Naive thymus-derived CD4-positive, alpha-beta T cell (primary cell): ENCODE measurements around the gene VIL1. TPM values are rescaled to one million over a fixed set of nuclear protein-coding genes. Genes with fewer than 3 reads are reported as not detected.

Experiments
- ATAC-seq: fragments of 150-1000 bp; cut with Tn5 transposase; 2 replicates; pipeline ENCODE4 v1.10.0; 2021; ENCODE audit warnings: mild to moderate bottlenecking, moderate library complexity
- CTCF ChIA-PET: fragments of 350-600 bp; sonication (Branson Sonifier 250); formaldehyde crosslinking; loops from one replicate; lab custom pipeline; 2021; ENCODE audit warnings: antibody characterized with exemption; lab: Charles Lee
- POLR2A ChIA-PET: fragments of 350-600 bp; sonication (Branson Sonifier 250); formaldehyde crosslinking; loops from one replicate; lab custom pipeline; 2021; ENCODE audit warnings: antibody characterized with exemption, inconsistent platforms; lab: Charles Lee
- DNase-seq, 9 donors: peaks; one replicate each; pipeline versions ENCODE4 v3.0.0 to v3.0.0-alpha.2; 2020 to 2022; ENCODE audit warnings: mixed read lengths in 1 of 9
- H3K27ac ChIP-seq: one replicate; pipeline ENCODE4 v1.7.0; 2013; ENCODE audit warnings: mild to moderate bottlenecking, low read depth, low read length, moderate library complexity
- H3K27me3 ChIP-seq, 2 donors: one replicate each; pipeline ENCODE4 v1.7.0; 2013; ENCODE audit warnings: low read length in 2 of 2, mild to moderate bottlenecking in 2 of 2, moderate library complexity in 2 of 2; ENCODE audit not compliant: control insufficient read depth in 2 of 2, insufficient read depth in 2 of 2
- H3K36me3 ChIP-seq, 3 experiments: 1 replicate in 2 of 3; 2 replicates in 1 of 3; pipeline ENCODE4 v1.7.0; 2013; ENCODE audit warnings: low read length in 3 of 3, mild to moderate bottlenecking in 3 of 3, moderate library complexity in 1 of 3; ENCODE audit not compliant: insufficient read depth in 3 of 3, control insufficient read depth in 2 of 3
- H3K4me1 ChIP-seq, 2 donors: one replicate each; pipeline ENCODE4 v1.7.0; 2013; ENCODE audit warnings: low read length in 2 of 2, mild to moderate bottlenecking in 2 of 2, moderate library complexity in 1 of 2; ENCODE audit not compliant: control insufficient read depth in 2 of 2, insufficient read depth in 2 of 2
- H3K4me3 ChIP-seq: 2 replicates; pipeline ENCODE4 v1.7.0; 2013; ENCODE audit warnings: mild to moderate bottlenecking, low read length
- H3K9me3 ChIP-seq, 3 experiments: 1 replicate in 2 of 3; 2 replicates in 1 of 3; pipeline ENCODE4 v1.7.0; 2013; ENCODE audit warnings: low read length in 3 of 3; ENCODE audit not compliant: control insufficient read depth in 2 of 3
- H3K27ac Mint-ChIP-seq, 9 donors: one replicate each; pipeline ENCODE4 v1.8.0; 2020 to 2022; ENCODE audit warnings: mixed read lengths in 9 of 9, mild to moderate bottlenecking in 8 of 9, moderate library complexity in 5 of 9, inconsistent platforms in 2 of 9
- H3K27me3 Mint-ChIP-seq, 5 donors: one replicate each; pipeline ENCODE4 v1.8.0; 2021 to 2022; ENCODE audit warnings: mixed read lengths in 5 of 5, mild to moderate bottlenecking in 1 of 5
- H3K36me3 Mint-ChIP-seq, 5 donors: one replicate each; pipeline ENCODE4 v1.8.0; 2020 to 2022; ENCODE audit warnings: mixed read lengths in 5 of 5, mild to moderate bottlenecking in 3 of 5, inconsistent platforms in 1 of 5
- H3K4me1 Mint-ChIP-seq, 7 donors: one replicate each; pipeline ENCODE4 v1.8.0; 2020 to 2022; ENCODE audit warnings: mixed read lengths in 7 of 7, mild to moderate bottlenecking in 3 of 7, inconsistent platforms in 1 of 7
- H3K4me3 Mint-ChIP-seq, 10 donors: one replicate each; pipeline ENCODE4 v1.8.0; 2020 to 2022; ENCODE audit warnings: mild to moderate bottlenecking in 10 of 10, mixed read lengths in 10 of 10, moderate library complexity in 6 of 10, inconsistent platforms in 2 of 10
- H3K9me3 Mint-ChIP-seq, 11 donors: one replicate each; pipeline ENCODE4 v1.8.0; 2020 to 2022; ENCODE audit warnings: mixed read lengths in 11 of 11, mild to moderate bottlenecking in 4 of 11, inconsistent platforms in 1 of 11, moderate library complexity in 1 of 11
- intact Hi-C, 2 donors: fragments of 100-400 bp; cut with micrococcal nuclease; formaldehyde crosslinking; loops; one replicate each; pipeline ENCODE4 v1.15.1; 2023
- polyA plus RNA-seq, 2 donors: library from polyadenylated mRNA; unstranded; fragments of 300-500 nt; fragmentation: Illumina TruSeq; gene quantifications; one replicate each; pipeline ENCODE4 v1.2.3, GENCODE V29; 2021
- total RNA-seq, 6 experiments: library from RNA in 5 of 6; stranded (reverse) in 5 of 6; gene quantifications; 1 replicate in 5 of 6; 2 replicates in 1 of 6; pipeline ENCODE4 v1.2.3 and lab custom pipeline; 2021 to 2026

VIL1 gene
- total RNA-seq: under 1 TPM in 3 of 5 experiments, not detected in 2; 0.12 to 0.69 (median 0.22) TPM
- under 1 TPM; 0.10 to 0.15 TPM for polyA plus RNA-seq
- total RNA-seq (lab: John Stamatoyannopoulos, UW): not detected

- ChIA-PET CTCF (no interaction called here), POLR2A (no interaction called here)
- Histone ChIP-seq H3K4me1 (no peaks in the 10 kb centered on the region), H3K4me3 (no peak within 1 kb of the TSS), H3K27me3 (no peaks in the 10 kb centered on the region), H3K36me3 (no peaks in the 10 kb centered on the region), H3K27ac (no peak within 1 kb of the TSS), H3K9me3 (no peaks in the 10 kb centered on the region)
- no peak for ATAC-seq
- H3K27ac Mint-ChIP-seq: peak within 1 kb of the TSS in 1 of 9 donors; percentile 45
- H3K9me3 Mint-ChIP-seq: peaks cover 0 to 2% (median 0%) of the 10 kb centered on the region in 11 donors
- peaks cover 0 to 2% (median 0%) of the 10 kb centered on the region in 7 donors for H3K4me1 Mint-ChIP-seq
- H3K27me3 Mint-ChIP-seq: no peaks in the 10 kb centered on the region
- intact Hi-C loops: no loop called here
- H3K4me3 Mint-ChIP-seq: no peak within 1 kb of the TSS
- H3K36me3 Mint-ChIP-seq: no peaks in the 10 kb centered on the region
- no peak for DNase-seq
Measured at GRCh38 chr2:218418717-218419458, at the start of gene VIL1. VIL1 (plus strand) TSS chr2:218419123; CDS start chr2:218423779, 4,656 bp downstream.

GRCh38 chr2:218369330-218369729, 49.6 kb upstream of the VIL1 start:
- CTCF ChIA-PET: interaction anchor here (0.7 to 1.5 kb wide), 3 partner anchors 17 to 67 kb away, joined by 3 to 6 read pairs (median 3); no protein-coding TSS in a partner anchor
- Mint-ChIP-seq H3K9me3 (peaks cover 0 to 3% (median 0%) of the 10 kb centered on the region in 11 donors), H3K4me3 (peak overlapping the region in 9 of 10 donors; percentile 26 to 83 (median 69)), H3K27ac (peak overlapping the region in 8 of 9 donors; percentile 14 to 91 (median 80)), H3K27me3 (peaks cover 0 to 29% (median 0%) of the 10 kb centered on the region in 5 donors), H3K36me3 (peaks cover 0 to 2% (median 0%) of the 10 kb centered on the region in 5 donors), H3K4me1 (peaks cover 11 to 51% (median 31%) of the 10 kb centered on the region in 7 donors)
- ATAC-seq: no peak
- Histone ChIP-seq H3K4me1 (peaks cover 0 to 17% of the 10 kb centered on the region in 2 donors), H3K27me3 (no peaks in the 10 kb centered on the region), H3K36me3 (no peaks in the 10 kb centered on the region), H3K4me3 (no peak overlapping the region), H3K27ac (no peak overlapping the region), H3K9me3 (no peaks in the 10 kb centered on the region)
- POLR2A ChIA-PET: interaction anchor here (0.9 to 2.3 kb wide), 4 partner anchors 14 to 30 kb away, joined by 3 to 13 read pairs (median 4); partner anchors contain the start of gene CTDSP1
- intact Hi-C loops: no loop called here
- DNase-seq: no peak

GRCh38 chr2:218370410-218371063, 48.4 kb upstream of the VIL1 start:
- Histone ChIP-seq H3K27me3 (no peaks in the 10 kb centered on the region), H3K9me3 (no peaks in the 10 kb centered on the region), H3K4me3 (no peak overlapping the region), H3K4me1 (peaks cover 0 to 17% of the 10 kb centered on the region in 2 donors), H3K27ac (no peak overlapping the region), H3K36me3 (no peaks in the 10 kb centered on the region)
- peaks cover 0 to 2% (median 0%) of the 10 kb centered on the region in 5 donors for H3K36me3 Mint-ChIP-seq
- H3K4me3 Mint-ChIP-seq: no peak overlapping the region
- peaks cover 11 to 50% (median 31%) of the 10 kb centered on the region in 7 donors for H3K4me1 Mint-ChIP-seq
- CTCF ChIA-PET: interaction anchor here (0.6 kb wide), 1 partner anchor 66 kb away, joined by 3 read pairs; no protein-coding TSS in a partner anchor
- intact Hi-C loops: no loop called here
- H3K27ac Mint-ChIP-seq: peak overlapping the region in 8 of 9 donors; percentile 7 to 95 (median 70)
- ATAC-seq (peak; percentile 34), DNase-seq (no peak)
- POLR2A ChIA-PET: interaction anchor here (0.9 to 2.3 kb wide), 7 partner anchors 13 to 84 kb away, joined by 3 to 13 read pairs (median 3); no protein-coding TSS in a partner anchor
- peaks cover 0 to 26% (median 0%) of the 10 kb centered on the region in 5 donors for H3K27me3 Mint-ChIP-seq
- H3K9me3 Mint-ChIP-seq: peaks cover 0 to 3% (median 0%) of the 10 kb centered on the region in 11 donors

- H3K36me3 Mint-ChIP-seq: peaks cover 0 to 2% (median 0%) of the 10 kb centered on the region in 5 donors
- H3K27me3 Mint-ChIP-seq: peaks cover 0 to 18% (median 0%) of the 10 kb centered on the region in 5 donors
- H3K9me3 ChIP-seq: no peaks in the 10 kb centered on the region
- ATAC-seq (no peak), DNase-seq (no peak)
- H3K4me1 Mint-ChIP-seq: peaks cover 11 to 40% (median 28%) of the 10 kb centered on the region in 7 donors
- H3K27ac ChIP-seq: no peak overlapping the region
- peaks cover 0 to 17% of the 10 kb centered on the region in 2 donors for H3K4me1 ChIP-seq
- intact Hi-C loops: no loop called here
- no peaks in the 10 kb centered on the region for H3K9me3 Mint-ChIP-seq
- H3K4me3 ChIP-seq: no peak overlapping the region
- peak overlapping the region in 2 of 9 donors; percentile 26 to 69 for H3K27ac Mint-ChIP-seq
- H3K4me3 Mint-ChIP-seq: no peak overlapping the region
- ChIA-PET POLR2A (no interaction called here), CTCF (no interaction called here)
- H3K36me3 ChIP-seq: no peaks in the 10 kb centered on the region
- no peaks in the 10 kb centered on the region for H3K27me3 ChIP-seq
Measured at GRCh38 chr2:218371983-218372350, 47.0 kb upstream of the VIL1 start.

GRCh38 chr2:218374795-218375194, 44.1 kb upstream of the VIL1 start:
- Histone ChIP-seq H3K27ac (no peak overlapping the region), H3K4me1 (no peaks in the 10 kb centered on the region), H3K4me3 (no peak overlapping the region), H3K36me3 (no peaks in the 10 kb centered on the region), H3K9me3 (no peaks in the 10 kb centered on the region), H3K27me3 (no peaks in the 10 kb centered on the region)
- Mint-ChIP-seq H3K27ac (no peak overlapping the region), H3K9me3 (no peaks in the 10 kb centered on the region), H3K4me1 (peaks cover 4 to 17% (median 10%) of the 10 kb centered on the region in 7 donors), H3K36me3 (no peaks in the 10 kb centered on the region), H3K27me3 (peaks cover 0 to 15% (median 0%) of the 10 kb centered on the region in 5 donors), H3K4me3 (no peak overlapping the region)
- POLR2A ChIA-PET: interaction anchor here (0.6 to 0.7 kb wide), 2 partner anchors 8 to 14 kb away, joined by 3 to 4 read pairs; no protein-coding TSS in a partner anchor
- intact Hi-C loops: no loop called here
- DNase-seq (no peak), ATAC-seq (no peak)
- CTCF ChIA-PET: no interaction called here

- H3K9me3 Mint-ChIP-seq: no peaks in the 10 kb centered on the region
- H3K27me3 ChIP-seq: no peaks in the 10 kb centered on the region
- H3K27ac ChIP-seq: no peak overlapping the region
- no peaks in the 10 kb centered on the region for H3K4me1 ChIP-seq
- ATAC-seq: no peak
- intact Hi-C loops: no loop called here
- no peak overlapping the region for H3K4me3 Mint-ChIP-seq
- H3K27ac Mint-ChIP-seq: no peak overlapping the region
- H3K4me1 Mint-ChIP-seq: peaks cover 2 to 13% (median 6%) of the 10 kb centered on the region in 7 donors
- POLR2A ChIA-PET: interaction anchor here (0.7 kb wide), 1 partner anchor 190 kb away, joined by 3 read pairs; no protein-coding TSS in a partner anchor
- DNase-seq: no peak
- H3K9me3 ChIP-seq: no peaks in the 10 kb centered on the region
- H3K4me3 ChIP-seq: no peak overlapping the region
- H3K36me3 Mint-ChIP-seq: no peaks in the 10 kb centered on the region
- no peaks in the 10 kb centered on the region for H3K36me3 ChIP-seq
- H3K27me3 Mint-ChIP-seq: peaks cover 0 to 14% (median 0%) of the 10 kb centered on the region in 5 donors
- CTCF ChIA-PET: no interaction called here
Measured at GRCh38 chr2:218375212-218375611, 43.7 kb upstream of the VIL1 start.
